Parathyroid adenoma (tissue), 2 donors: Measurements from ENCODE around the gene ITPK1.

ENCODE experiments used
- H2AFZ ChIP-seq: fragments of 300-600 bp; sonication (generic); one replicate; pipeline ENCODE4 v1.7.0; 2017; ENCODE audit warnings: antibody characterized with exemption, mild to moderate bottlenecking
- H3K27ac ChIP-seq: fragments of 300-600 bp; sonication (generic); one replicate; pipeline ENCODE4 v1.7.0; 2017
- H3K27me3 ChIP-seq: fragments of 300-600 bp; sonication (generic); one replicate; pipeline ENCODE4 v1.7.0; 2017; ENCODE audit warnings: low read length; ENCODE audit not compliant: control insufficient read depth, insufficient read depth
- H3K36me3 ChIP-seq: fragments of 300-600 bp; sonication (generic); one replicate; pipeline ENCODE4 v1.7.0; 2017; ENCODE audit warnings: low read length; ENCODE audit not compliant: control insufficient read depth, insufficient read depth
- H3K4me1 ChIP-seq: fragments of 300-600 bp; sonication (generic); one replicate; pipeline ENCODE4 v1.7.0; 2017; ENCODE audit warnings: control low read depth
- H3K4me2 ChIP-seq: fragments of 300-600 bp; sonication (generic); one replicate; pipeline ENCODE4 v1.7.0; 2017; ENCODE audit warnings: low read length
- H3K4me3 ChIP-seq: fragments of 300-600 bp; sonication (generic); one replicate; pipeline ENCODE4 v1.7.0; 2017; ENCODE audit warnings: low read depth, low read length
- H3K79me2 ChIP-seq: fragments of 300-600 bp; sonication (generic); one replicate; pipeline ENCODE4 v1.7.0; 2017; ENCODE audit warnings: control low read depth
- H3K9ac ChIP-seq: fragments of 300-600 bp; sonication (generic); one replicate; pipeline ENCODE4 v1.7.0; 2017; ENCODE audit warnings: mild to moderate bottlenecking
- H3K9me3 ChIP-seq: fragments of 300-600 bp; sonication (generic); one replicate; pipeline ENCODE4 v1.7.0; 2017; ENCODE audit warnings: low read length; ENCODE audit not compliant: control insufficient read depth
- CTCF ChIP-seq: fragments of 300-600 bp; sonication (generic); IDR thresholded peaks from one replicate; pipeline ENCODE4 v1.7.0; 2017; ENCODE audit warnings: antibody characterized with exemption, mild to moderate bottlenecking
- donor health status: primary hyperparathyroidism.

The ITPK1 gene

DNA sequence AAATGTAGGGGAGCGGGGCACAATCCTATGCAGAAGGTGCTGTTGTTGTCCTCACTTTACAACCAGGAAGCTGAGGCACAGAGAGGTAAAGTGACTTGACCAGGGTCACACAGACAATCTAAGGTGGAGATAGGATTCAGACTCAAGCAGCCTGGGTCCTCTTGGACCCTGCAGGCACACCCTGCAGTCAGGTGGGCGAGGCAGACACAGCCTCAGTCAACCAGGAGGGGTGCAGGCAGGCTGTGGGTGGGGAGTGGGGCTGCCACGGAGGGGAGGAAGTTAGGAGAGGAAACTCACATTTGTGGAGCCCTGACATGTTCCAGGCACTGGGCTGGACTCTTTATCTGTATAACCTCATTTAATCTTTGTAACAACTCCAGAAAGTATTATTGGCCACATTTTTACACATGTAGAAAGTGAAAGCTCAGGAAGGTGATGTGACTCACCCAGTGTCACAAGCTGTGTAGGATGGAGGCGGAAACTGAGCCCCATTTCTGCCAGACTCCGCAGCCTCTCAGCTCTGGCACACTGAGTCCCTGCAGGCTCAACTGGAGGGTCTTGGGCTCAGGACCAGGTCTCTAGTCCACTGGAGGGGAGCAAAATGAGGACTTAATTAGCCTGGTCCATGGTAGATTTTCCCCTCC is 217.7 kb downstream of the ITPK1 start:
- Histone ChIP-seq H3K36me3 (no peaks in the 10 kb centered on the region), H3K4me2 (no peak overlapping the region), H3K4me3 (no peak overlapping the region), H3K9me3 (no peaks in the 10 kb centered on the region), H3K27ac (no peak overlapping the region), H2AFZ (no peak overlapping the region), H3K9ac (no peak overlapping the region), H3K79me2 (peaks cover 48% of the 10 kb centered on the region), H3K27me3 (no peaks in the 10 kb centered on the region), H3K4me1 (peaks cover 24% of the 10 kb centered on the region)
- TF ChIP-seq CTCF, result no peak

DNA sequence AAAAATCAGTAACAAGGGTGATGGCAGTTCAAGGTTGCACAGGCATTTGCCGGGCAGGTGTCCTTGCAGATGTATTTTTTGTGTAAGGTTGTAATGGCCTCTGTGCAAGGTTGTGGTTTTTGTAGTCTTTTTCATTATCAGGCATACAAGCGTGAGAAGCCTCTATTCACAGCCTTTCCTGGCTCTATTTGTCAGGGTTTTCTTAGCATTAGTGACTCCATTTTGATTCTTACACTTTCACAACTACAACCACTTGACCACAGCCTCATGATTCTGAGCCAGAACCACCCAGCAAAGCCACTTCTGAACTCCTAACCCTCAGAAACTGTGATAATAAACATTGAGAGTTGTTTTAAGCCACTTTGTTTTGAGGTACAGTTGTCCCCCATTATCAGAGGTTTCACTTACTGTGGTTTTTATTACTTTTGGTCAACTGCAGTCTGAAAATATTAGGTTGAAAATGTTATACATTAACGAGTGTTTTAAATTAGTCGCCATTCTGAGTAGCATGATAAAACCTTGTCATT is 220.3 kb downstream of the ITPK1 start:
- Histone ChIP-seq H3K9me3 (no peaks in the 10 kb centered on the region), H3K27me3 (no peaks in the 10 kb centered on the region), H2AFZ (no peak overlapping the region), H3K36me3 (no peaks in the 10 kb centered on the region), H3K4me2 (no peak overlapping the region), H3K4me1 (peaks cover 33% of the 10 kb centered on the region), H3K27ac (no peak overlapping the region), H3K9ac (no peak overlapping the region), H3K79me2 (peaks cover 54% of the 10 kb centered on the region), H3K4me3 (no peak overlapping the region)
- TF ChIP-seq CTCF, result no peak

DNA sequence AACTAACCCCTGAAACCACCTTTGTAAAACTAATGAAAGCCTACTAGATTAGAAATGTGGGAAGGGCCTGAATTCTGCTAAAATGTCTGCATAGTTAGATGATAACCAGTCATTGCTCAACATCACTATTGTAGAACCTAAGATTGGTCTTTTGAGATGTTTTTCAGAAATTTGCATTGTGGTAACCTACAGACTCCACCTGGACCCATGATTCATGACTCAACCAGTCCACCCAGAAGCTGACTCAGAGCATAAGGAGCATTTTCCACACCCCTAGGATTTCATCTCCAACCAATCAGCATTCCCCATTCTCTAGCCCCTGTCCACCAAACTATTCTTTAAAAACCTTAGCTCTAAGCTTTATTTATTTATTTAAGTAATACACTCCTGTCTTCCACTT is 223.1 kb downstream of the ITPK1 start:
- H3K9me3 ChIP-seq, result no peaks in the 10 kb centered on the region
- no peak overlapping the region for H3K9ac ChIP-seq
- no peaks in the 10 kb centered on the region for H3K27me3 ChIP-seq
- no peak overlapping the region for H3K4me3 ChIP-seq
- no peak overlapping the region for H3K4me2 ChIP-seq
- H3K36me3 ChIP-seq, result no peaks in the 10 kb centered on the region
- no peak overlapping the region for H2AFZ ChIP-seq
- H3K27ac ChIP-seq, result no peak overlapping the region
- peaks cover 58% of the 10 kb centered on the region for H3K79me2 ChIP-seq
- peaks cover 53% of the 10 kb centered on the region for H3K4me1 ChIP-seq
- no peak for TF ChIP-seq CTCF

- Histone ChIP-seq H3K9me3 (no peaks in the 10 kb centered on the region), H3K4me1 (peaks cover 64% of the 10 kb centered on the region), H3K36me3 (no peaks in the 10 kb centered on the region), H3K9ac (no peak overlapping the region), H3K4me2 (no peak overlapping the region), H3K27me3 (no peaks in the 10 kb centered on the region), H3K79me2 (peaks cover 51% of the 10 kb centered on the region), H3K4me3 (no peak overlapping the region), H3K27ac (peak overlapping the region; percentile 2), H2AFZ (no peak overlapping the region)
- no peak for TF ChIP-seq CTCF
Observed at GRCh38 chr14:92890830-92891588, 224.7 kb downstream of the ITPK1 start.
